Cardiac fibroblast (primary cell): ENCODE results near the gene UFC1.

Experiments used
- DNase-seq, 2 donors: peaks; one replicate each; pipeline versions ENCODE4 v3.0.0 to v3.0.0-alpha.2; 2010; ENCODE audit warnings: low read depth in 2 of 2
- H3K4me3 ChIP-seq, 2 donors: replicated peaks in 1 of 2; 1 replicate in 1 of 2; 2 replicates in 1 of 2; pipeline ENCODE4 v1.5.1; 2011; ENCODE audit warnings: low read depth in 2 of 2, low read length in 2 of 2, mild to moderate bottlenecking in 2 of 2, moderate library complexity in 1 of 2
- TF ChIP-seq, protein P1 (sequence below): IDR thresholded peaks from one replicate; pipeline ENCODE4 v1.5.1; 2011; ENCODE audit warnings: low read depth, mild to moderate bottlenecking, low read length, inconsistent platforms

The UFC1 gene

DNA sequence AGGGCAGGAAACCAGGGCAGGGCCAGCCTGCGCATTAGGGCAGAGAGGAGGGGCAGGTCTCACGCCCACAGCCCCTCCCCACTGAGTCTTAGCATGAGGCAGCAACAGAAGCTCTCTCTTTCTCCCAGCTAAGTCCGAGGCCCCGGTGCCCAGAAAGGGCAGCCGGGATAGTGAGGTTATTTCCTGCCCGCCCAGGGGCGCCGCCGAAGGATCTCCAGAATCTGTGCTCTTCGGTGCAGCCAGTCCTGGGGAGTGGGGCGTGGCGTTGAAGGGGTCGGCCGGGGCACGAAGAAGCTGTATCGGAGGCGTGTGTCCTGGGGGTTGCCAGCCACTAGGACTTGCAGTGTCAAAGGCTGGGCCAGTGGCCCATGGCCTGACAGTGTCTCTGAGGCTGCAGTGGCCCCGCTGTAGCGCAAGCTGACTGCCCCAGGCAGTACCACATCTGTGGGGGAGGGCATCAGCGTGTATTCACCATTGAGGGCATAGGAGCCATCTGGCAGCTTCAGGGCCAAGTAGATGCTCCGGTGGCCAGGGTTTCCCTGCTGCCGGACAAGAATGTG, 37.3 kb downstream of the UFC1 start:
- TF ChIP-seq, protein P1, sequence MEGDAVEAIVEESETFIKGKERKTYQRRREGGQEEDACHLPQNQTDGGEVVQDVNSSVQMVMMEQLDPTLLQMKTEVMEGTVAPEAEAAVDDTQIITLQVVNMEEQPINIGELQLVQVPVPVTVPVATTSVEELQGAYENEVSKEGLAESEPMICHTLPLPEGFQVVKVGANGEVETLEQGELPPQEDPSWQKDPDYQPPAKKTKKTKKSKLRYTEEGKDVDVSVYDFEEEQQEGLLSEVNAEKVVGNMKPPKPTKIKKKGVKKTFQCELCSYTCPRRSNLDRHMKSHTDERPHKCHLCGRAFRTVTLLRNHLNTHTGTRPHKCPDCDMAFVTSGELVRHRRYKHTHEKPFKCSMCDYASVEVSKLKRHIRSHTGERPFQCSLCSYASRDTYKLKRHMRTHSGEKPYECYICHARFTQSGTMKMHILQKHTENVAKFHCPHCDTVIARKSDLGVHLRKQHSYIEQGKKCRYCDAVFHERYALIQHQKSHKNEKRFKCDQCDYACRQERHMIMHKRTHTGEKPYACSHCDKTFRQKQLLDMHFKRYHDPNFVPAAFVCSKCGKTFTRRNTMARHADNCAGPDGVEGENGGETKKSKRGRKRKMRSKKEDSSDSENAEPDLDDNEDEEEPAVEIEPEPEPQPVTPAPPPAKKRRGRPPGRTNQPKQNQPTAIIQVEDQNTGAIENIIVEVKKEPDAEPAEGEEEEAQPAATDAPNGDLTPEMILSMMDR, result no peak
- no peak overlapping the region for H3K4me3 ChIP-seq
- DNase-seq, result peak in 1 of 2 donors; percentile 10

DNA sequence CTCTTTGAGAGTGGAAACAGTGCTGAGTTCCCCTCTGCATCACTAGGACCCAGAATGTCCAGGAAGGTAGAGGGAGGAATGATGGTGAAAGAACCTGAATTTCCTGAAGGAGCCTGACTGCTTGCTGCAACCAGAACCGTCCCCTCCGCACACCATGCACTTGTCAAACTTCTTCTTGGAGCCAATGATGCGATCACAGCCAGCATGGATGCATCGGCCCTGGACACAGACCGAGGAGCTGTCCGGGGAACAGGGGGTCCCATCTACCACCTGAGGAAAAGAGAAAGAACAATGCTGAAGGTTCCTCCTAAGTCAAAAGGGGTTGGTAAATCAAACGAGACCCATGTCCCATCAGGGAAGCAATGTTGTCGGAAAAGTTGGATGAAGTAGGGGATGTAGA, 38.2 kb downstream of the UFC1 start:
- no peak overlapping the region for H3K4me3 ChIP-seq
- TF ChIP-seq, protein P1, result no peak
- no peak for DNase-seq

DNA sequence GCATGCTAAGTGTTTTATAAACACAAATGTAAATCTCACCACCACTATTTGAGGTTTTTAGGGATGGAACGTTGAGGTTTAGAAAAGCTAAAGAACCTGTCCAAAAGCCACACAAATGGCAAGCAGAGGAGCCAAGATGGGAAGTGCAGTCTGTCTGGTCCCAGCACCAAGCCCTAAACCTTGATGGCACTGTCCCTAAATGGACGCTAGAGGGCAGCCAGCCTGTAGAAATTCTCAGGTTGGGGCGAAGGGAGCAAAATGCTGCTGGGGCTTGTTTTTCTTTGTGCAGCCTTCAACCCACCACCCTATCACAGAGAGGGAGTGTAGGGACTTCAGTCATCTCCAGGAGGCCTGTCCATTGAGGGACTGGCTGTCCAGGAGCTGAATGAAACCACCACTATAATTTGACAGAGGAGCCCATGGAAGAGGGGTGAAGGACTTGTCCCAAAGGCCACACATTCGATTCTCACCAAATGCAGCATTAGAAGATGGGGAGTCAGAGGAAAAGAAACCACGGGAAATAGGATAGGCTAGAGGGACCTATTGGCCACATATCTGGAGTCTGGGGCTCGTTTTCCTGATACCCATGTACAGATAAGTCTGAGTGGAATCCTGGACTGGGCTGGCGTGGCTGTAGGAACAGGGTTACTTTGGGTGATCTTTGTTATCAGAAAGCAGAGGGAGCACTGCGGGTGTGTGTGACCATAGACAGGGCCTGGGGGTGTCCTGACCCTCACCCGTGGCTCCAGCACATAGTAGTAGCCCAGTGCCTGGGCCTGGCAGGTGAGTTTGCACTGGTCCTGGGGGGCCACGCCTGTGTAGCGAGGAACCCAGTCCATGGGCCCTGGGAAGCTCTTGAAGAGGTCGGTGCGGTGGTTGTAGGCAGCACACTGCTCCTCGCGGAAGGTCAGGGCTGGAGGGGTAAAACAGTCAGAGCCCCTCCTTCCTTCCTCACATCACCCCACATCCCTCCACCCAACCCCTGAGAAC, 39.0 kb downstream of the UFC1 start:
- peak; percentile 84 to 85 for DNase-seq
- TF ChIP-seq, protein P1, result peak; percentile 87
- H3K4me3 ChIP-seq, result no peak overlapping the region

DNA sequence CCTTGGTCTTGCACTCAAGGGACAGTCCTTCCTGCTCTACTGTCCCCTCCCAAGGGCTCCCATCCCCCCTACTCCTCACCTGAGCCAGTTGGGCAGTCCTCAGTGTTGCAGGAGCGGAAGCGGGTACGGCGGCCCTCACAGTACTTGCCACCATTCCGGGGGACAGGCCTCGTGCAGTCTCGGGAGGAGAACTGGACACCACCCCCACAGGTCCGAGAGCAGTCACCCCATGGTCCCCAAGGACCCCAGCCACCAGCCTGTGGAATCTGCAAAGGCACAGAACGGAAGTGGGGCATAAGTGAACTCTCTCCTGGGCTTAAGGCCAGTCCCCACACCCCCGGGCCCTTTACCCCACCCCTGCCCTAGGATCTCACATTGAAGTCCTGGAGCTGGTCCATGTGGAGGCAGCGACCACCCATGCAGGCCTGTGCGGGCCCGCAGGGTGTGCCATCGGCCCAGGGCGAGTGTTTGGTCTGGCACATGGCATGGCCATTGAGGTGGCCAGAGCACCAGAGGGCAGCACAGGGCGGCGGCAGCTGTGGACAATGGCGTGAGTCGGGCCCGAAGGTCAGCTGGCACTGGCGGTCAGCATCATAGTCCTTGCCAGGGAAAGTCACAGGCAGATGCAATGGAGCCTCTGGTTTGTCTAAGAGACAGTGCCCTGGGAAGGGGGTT, 39.9 kb downstream of the UFC1 start:
- no peak overlapping the region for H3K4me3 ChIP-seq
- TF ChIP-seq, protein P1, result peak; percentile 22
- DNase-seq, result peak in 1 of 2 donors; percentile 43

DNA sequence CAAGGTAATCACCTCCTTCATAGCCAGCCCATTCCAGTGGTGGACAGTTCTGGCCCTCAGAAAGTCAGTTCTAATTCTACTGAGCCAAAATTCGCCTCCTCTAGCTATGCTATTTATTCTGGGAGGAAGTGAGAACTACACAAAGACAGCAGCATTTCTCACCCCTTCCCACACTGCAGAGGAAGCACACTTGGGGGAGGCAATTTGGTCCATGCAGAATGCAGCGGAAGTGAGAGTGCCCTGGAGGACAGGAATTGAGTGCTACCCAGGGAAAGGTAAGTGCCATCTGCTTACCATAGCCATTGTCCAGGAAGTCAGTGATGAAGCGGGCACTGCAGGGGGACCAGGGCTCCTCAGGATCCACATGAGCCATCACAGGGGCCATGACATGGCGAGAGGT, 41.4 kb downstream of the UFC1 start:
- DNase-seq, result no peak
- TF ChIP-seq, protein P1, result no peak
- H3K4me3 ChIP-seq, result peak overlapping the region in 1 of 2 donors; percentile 81

DNA sequence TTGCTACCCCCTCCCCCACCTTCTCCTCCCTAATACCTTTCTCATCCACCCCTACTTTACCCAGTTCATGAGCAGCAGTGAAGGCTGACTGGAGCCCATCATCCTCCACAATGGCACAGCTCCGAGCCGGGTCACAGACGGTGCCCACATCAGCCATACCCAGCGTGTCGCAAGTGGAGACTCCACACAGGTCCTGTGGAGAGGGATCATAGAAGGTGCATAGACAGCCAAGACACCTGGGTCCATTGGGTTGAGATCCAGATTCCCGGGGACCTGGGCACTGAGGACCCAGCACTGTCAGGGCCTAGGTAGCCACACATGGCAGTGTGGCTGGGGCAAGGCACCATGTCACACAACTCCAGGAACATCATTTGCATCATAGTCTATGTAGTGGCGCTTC, 42.3 kb downstream of the UFC1 start:
- TF ChIP-seq, protein P1, result no peak
- DNase-seq, result no peak
- H3K4me3 ChIP-seq, result peak overlapping the region in 1 of 2 donors; percentile 81
